BLaER1 (cell line): ENCODE measurements around the gene PTCSC3.

ENCODE experiments used
- H3K27ac ChIP-seq: shearing (Covaris generic); formaldehyde crosslinking; 2 replicates; pipeline ENCODE4 v1.8.1; 2022
- H3K27me3 ChIP-seq: shearing (Covaris generic); formaldehyde crosslinking; 2 replicates; pipeline ENCODE4 v1.8.1; 2022
- H3K36me3 ChIP-seq: shearing (Covaris generic); formaldehyde crosslinking; 2 replicates; pipeline ENCODE4 v1.8.1; 2022
- H3K4me1 ChIP-seq: shearing (Covaris generic); formaldehyde crosslinking; 2 replicates; pipeline ENCODE4 v1.8.1; 2022
- H3K4me2 ChIP-seq: shearing (Covaris generic); formaldehyde crosslinking; 2 replicates; pipeline ENCODE4 v1.8.1; 2022
- H3K4me3 ChIP-seq: shearing (Covaris generic); formaldehyde crosslinking; 2 replicates; pipeline ENCODE4 v1.8.1; 2022
- H3K9ac ChIP-seq: shearing (Covaris generic); formaldehyde crosslinking; 2 replicates; pipeline ENCODE4 v1.8.1; 2022
- H3K9me3 ChIP-seq: shearing (Covaris generic); formaldehyde crosslinking; 2 replicates; pipeline ENCODE4 v1.8.1; 2022
- H4K20me1 ChIP-seq: shearing (Covaris generic); formaldehyde crosslinking; 2 replicates; pipeline ENCODE4 v1.8.1; 2022
- Cebpa-rat ChIP-seq: shearing (Covaris generic); IDR thresholded peaks from 2 replicates; pipeline ENCODE4 v1.8.1; 2022

The PTCSC3 gene

DNA sequence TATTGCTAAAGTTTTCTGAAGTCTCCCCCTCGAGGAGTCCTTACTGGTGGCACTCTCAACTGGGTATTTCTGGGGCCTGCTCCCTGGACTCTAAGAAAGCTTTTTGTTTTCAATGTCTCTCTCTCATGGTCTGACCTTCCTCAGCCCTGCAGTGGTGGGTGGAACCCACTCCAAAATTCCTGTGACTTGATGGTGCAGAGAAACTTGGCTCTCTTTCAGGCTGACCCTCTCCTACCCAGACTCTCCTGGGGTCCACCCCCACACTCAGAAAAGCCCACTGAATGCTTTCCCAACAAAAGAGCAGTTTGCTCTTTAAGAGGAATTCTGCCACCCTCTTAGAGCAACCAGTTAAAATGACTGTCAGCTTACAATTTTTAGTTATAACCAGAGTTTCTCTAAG lies 967 bp upstream of the PTCSC3 start:
- no peaks in the 10 kb centered on the region for H4K20me1 ChIP-seq
- no peak overlapping the region for H3K9ac ChIP-seq
- H3K4me3 ChIP-seq = no peak overlapping the region
- no peaks in the 10 kb centered on the region for H3K36me3 ChIP-seq
- H3K27ac ChIP-seq = no peak overlapping the region
- no peaks in the 10 kb centered on the region for H3K27me3 ChIP-seq
- no peaks in the 10 kb centered on the region for H3K9me3 ChIP-seq
- no peak overlapping the region for H3K4me2 ChIP-seq
- no peaks in the 10 kb centered on the region for H3K4me1 ChIP-seq
- TF ChIP-seq Cebpa-rat = no peak

DNA sequence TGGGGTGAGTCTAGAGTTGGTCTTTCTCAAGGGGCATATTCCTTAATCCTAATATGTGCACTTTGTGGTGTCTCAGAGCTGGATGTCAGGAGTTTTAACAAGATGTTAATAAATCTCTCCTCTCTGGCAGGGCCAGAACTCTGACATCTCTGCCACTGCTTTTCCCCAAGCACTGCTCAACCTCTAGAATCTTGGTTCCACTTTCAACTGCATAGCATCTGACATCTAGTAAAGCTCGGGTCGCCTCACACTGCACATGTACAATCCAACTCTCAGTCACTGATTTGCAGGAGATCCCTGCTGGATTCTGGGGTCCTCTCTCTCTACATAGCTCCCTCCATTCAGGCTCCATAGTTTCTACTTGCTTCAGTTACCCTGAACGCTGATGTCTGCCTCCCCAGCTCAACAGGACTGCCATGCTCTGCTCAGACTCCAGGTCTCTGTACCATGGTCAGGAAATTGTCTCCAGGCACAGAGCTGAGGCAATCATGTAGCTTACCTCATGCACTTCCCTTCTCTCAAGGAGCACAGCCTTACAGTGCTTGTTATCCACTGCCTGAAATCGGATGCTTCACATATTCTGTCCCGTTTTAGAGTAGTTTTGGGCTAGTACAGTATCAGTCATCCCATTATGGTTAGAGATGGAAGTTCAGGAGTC lies 1.6 kb downstream of the PTCSC3 start:
- H3K27ac ChIP-seq = no peak overlapping the region
- H3K9me3 ChIP-seq = no peaks in the 10 kb centered on the region
- H3K27me3 ChIP-seq = no peaks in the 10 kb centered on the region
- no peak overlapping the region for H3K9ac ChIP-seq
- no peak overlapping the region for H3K4me3 ChIP-seq
- H4K20me1 ChIP-seq = no peaks in the 10 kb centered on the region
- no peak for TF ChIP-seq Cebpa-rat
- H3K4me1 ChIP-seq = no peaks in the 10 kb centered on the region
- H3K36me3 ChIP-seq = no peaks in the 10 kb centered on the region
- H3K4me2 ChIP-seq = no peak overlapping the region

DNA sequence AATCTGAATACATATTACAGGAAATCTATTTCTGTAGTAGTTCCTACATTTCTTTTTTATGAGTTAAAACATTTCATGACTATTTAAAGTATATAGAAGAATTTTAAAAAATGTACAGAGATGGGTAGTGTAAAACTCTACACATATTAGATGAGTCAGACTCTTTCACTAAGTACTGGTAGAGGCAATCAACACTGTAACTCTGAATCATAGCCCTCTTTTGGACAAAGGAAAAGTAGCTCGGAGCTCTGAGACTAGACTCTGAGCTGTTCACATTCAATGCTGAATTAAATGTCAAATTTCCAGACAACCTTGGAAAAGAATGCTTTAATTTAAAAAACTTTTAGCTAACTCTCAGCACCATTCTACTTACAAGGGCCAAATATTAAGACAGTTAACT lies 3.4 kb downstream of the PTCSC3 start:
- Histone ChIP-seq H3K27me3 (no peaks in the 10 kb centered on the region), H4K20me1 (no peaks in the 10 kb centered on the region), H3K9me3 (no peaks in the 10 kb centered on the region), H3K9ac (no peak overlapping the region), H3K4me3 (no peak overlapping the region), H3K4me2 (no peak overlapping the region), H3K27ac (no peak overlapping the region), H3K36me3 (no peaks in the 10 kb centered on the region), H3K4me1 (no peaks in the 10 kb centered on the region)
- no peak for TF ChIP-seq Cebpa-rat

GRCh38 chr14:36171607-36172006 lies 4.9 kb downstream of the PTCSC3 start:
- H3K36me3 ChIP-seq = no peaks in the 10 kb centered on the region
- H3K27ac ChIP-seq = no peak overlapping the region
- no peak for TF ChIP-seq Cebpa-rat
- no peak overlapping the region for H3K4me3 ChIP-seq
- H3K9ac ChIP-seq = no peak overlapping the region
- no peak overlapping the region for H3K4me2 ChIP-seq
- H3K9me3 ChIP-seq = no peaks in the 10 kb centered on the region
- H4K20me1 ChIP-seq = no peaks in the 10 kb centered on the region
- H3K4me1 ChIP-seq = no peaks in the 10 kb centered on the region
- no peaks in the 10 kb centered on the region for H3K27me3 ChIP-seq

DNA sequence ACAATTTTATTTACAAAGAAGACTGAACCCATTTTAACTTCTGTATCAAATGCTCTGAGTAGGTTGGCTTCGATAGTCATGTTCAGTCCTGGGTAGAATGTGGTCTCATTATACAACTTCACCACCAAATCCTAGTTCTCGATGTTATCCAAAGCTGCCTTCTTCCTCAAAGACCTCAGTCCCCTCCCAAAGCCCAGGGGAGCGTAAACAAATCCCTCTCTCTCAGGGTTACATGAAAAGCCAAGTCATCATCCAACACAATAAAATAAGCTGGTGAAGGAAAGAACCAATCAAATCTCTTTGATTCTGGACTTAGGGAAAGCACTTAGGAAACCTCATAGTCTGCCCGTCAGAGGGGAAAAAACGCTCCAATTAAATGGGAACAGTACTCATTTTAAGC lies 9.1 kb downstream of the PTCSC3 start:
- Histone ChIP-seq H3K4me2 (no peak overlapping the region), H4K20me1 (no peaks in the 10 kb centered on the region), H3K36me3 (no peaks in the 10 kb centered on the region), H3K9ac (no peak overlapping the region), H3K27ac (no peak overlapping the region), H3K4me1 (no peaks in the 10 kb centered on the region), H3K9me3 (no peaks in the 10 kb centered on the region), H3K27me3 (no peaks in the 10 kb centered on the region), H3K4me3 (no peak overlapping the region)
- no peak for TF ChIP-seq Cebpa-rat

GRCh38 chr14:36163451-36163850 lies 13.1 kb downstream of the PTCSC3 start:
- no peak overlapping the region for H3K27ac ChIP-seq
- H3K4me3 ChIP-seq = no peak overlapping the region
- TF ChIP-seq Cebpa-rat = no peak
- no peak overlapping the region for H3K4me2 ChIP-seq
- H3K27me3 ChIP-seq = no peaks in the 10 kb centered on the region
- H3K36me3 ChIP-seq = no peaks in the 10 kb centered on the region
- H4K20me1 ChIP-seq = no peaks in the 10 kb centered on the region
- no peak overlapping the region for H3K9ac ChIP-seq
- no peaks in the 10 kb centered on the region for H3K4me1 ChIP-seq
- H3K9me3 ChIP-seq = no peaks in the 10 kb centered on the region

- no peaks in the 10 kb centered on the region for H3K4me1 ChIP-seq
- no peaks in the 10 kb centered on the region for H3K27me3 ChIP-seq
- no peak overlapping the region for H3K9ac ChIP-seq
- H3K27ac ChIP-seq = no peak overlapping the region
- TF ChIP-seq Cebpa-rat = no peak
- no peaks in the 10 kb centered on the region for H3K36me3 ChIP-seq
- H3K4me2 ChIP-seq = no peak overlapping the region
- no peaks in the 10 kb centered on the region for H3K9me3 ChIP-seq
- H3K4me3 ChIP-seq = no peak overlapping the region
- no peaks in the 10 kb centered on the region for H4K20me1 ChIP-seq
Observed at GRCh38 chr14:36162267-36162666, 14.3 kb downstream of the PTCSC3 start.

DNA sequence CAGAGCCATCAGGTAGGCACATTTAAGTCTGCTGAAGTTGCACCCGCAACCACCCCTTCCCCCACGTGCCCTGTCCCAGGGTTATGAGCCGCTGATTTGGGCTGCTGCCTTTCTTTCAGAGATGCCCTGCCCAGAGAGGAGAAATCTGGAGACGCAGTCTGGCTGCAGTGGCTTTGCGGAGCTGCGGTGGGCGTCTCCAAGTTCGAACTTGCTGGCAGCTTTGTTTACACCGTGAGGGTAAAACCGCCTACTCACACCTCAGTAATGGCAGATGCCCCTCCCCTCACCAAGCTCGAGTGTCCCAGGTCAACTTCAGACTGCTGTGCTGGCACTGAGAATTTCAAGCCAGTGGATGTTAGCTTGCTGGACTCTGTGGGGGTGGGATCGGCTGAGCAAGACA lies 14.7 kb downstream of the PTCSC3 start:
- no peaks in the 10 kb centered on the region for H4K20me1 ChIP-seq
- no peaks in the 10 kb centered on the region for H3K36me3 ChIP-seq
- H3K27me3 ChIP-seq = no peaks in the 10 kb centered on the region
- H3K4me1 ChIP-seq = no peaks in the 10 kb centered on the region
- H3K9me3 ChIP-seq = no peaks in the 10 kb centered on the region
- H3K4me2 ChIP-seq = no peak overlapping the region
- H3K27ac ChIP-seq = no peak overlapping the region
- no peak overlapping the region for H3K4me3 ChIP-seq
- no peak for TF ChIP-seq Cebpa-rat
- no peak overlapping the region for H3K9ac ChIP-seq

DNA sequence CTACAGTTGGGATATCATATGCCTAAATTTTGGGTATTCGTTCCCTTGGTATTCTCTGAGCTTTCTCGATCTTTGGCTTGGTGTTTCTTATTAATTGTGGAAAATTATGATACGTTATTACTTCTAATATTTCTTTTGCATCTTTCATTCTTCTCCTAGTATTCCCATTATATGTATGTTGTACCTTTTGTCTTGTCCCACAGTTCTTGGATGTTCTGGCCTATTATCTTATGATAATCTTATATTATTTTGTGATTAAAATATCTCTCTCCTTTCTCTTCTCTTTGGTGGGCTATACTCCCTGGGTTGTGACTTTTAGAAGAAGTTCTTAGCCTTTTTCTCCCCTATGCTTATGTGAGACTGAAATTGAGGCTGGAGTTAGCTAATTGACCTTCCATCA lies 25.2 kb downstream of the PTCSC3 start:
- H3K4me1 ChIP-seq = no peaks in the 10 kb centered on the region
- no peak overlapping the region for H3K9ac ChIP-seq
- no peaks in the 10 kb centered on the region for H3K36me3 ChIP-seq
- H3K27me3 ChIP-seq = no peaks in the 10 kb centered on the region
- no peak overlapping the region for H3K27ac ChIP-seq
- H3K9me3 ChIP-seq = no peaks in the 10 kb centered on the region
- no peak for TF ChIP-seq Cebpa-rat
- H4K20me1 ChIP-seq = no peaks in the 10 kb centered on the region
- H3K4me2 ChIP-seq = no peak overlapping the region
- H3K4me3 ChIP-seq = no peak overlapping the region

DNA sequence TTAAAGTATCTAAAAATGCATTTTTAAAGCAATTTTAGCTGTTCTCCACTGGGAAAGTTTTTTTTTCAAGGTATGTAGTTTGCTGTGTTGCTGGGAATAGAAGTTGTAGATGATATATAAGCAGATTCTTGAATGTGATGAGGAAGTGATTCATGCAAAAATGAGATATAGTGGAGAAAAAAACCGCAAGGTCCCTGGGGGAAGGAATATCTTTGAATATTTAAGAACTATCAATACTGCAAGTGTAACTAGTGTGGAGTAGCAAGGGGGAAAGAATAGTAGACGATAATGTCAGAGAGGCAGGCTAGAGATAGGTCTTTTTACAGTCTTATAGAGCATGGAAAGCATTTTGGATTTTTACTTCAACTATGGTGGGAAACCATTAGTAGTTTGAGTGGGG lies 42.5 kb downstream of the PTCSC3 start:
- no peak for TF ChIP-seq Cebpa-rat
- no peak overlapping the region for H3K9ac ChIP-seq
- H4K20me1 ChIP-seq = no peaks in the 10 kb centered on the region
- H3K27ac ChIP-seq = no peak overlapping the region
- H3K4me2 ChIP-seq = no peak overlapping the region
- no peaks in the 10 kb centered on the region for H3K27me3 ChIP-seq
- H3K4me1 ChIP-seq = no peaks in the 10 kb centered on the region
- no peak overlapping the region for H3K4me3 ChIP-seq
- H3K36me3 ChIP-seq = no peaks in the 10 kb centered on the region
- H3K9me3 ChIP-seq = no peaks in the 10 kb centered on the region

DNA sequence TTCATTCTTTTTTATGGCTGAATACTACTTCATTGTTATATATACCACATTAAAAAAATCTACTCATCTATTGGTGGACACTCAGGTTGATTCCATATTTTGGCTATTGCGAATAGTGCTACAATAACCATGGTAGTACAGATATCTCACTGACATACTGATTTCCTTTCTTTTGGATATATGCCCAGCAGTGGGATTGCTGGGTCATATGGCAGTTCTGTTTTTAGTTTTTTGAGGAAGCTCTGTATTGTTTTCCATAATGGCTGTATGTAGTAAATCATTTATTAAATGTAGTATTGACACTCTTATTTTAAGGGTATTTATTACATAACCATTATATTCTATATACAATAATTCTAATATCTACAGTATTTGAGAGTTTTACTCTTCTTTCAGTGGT lies 43.7 kb downstream of the PTCSC3 start:
- H3K4me1 ChIP-seq = no peaks in the 10 kb centered on the region
- H3K9ac ChIP-seq = no peak overlapping the region
- no peak for TF ChIP-seq Cebpa-rat
- H3K27ac ChIP-seq = no peak overlapping the region
- no peak overlapping the region for H3K4me2 ChIP-seq
- H4K20me1 ChIP-seq = no peaks in the 10 kb centered on the region
- no peak overlapping the region for H3K4me3 ChIP-seq
- H3K27me3 ChIP-seq = no peaks in the 10 kb centered on the region
- no peaks in the 10 kb centered on the region for H3K36me3 ChIP-seq
- H3K9me3 ChIP-seq = no peaks in the 10 kb centered on the region
